NOMO-1 (cell line): ENCODE results near the gene KCNIP4.
"Not testable (repeated sequence)": the region's sequence is repeated elsewhere in the genome, so short reads cannot be mapped to it uniquely, and the experiment has no call there.

ENCODE experiments used
- DNase-seq, 2 experiments: peaks; one replicate each; lab custom pipeline; 2025; ENCODE audit not compliant: unreplicated experiment in 2 of 2; lab: John Stamatoyannopoulos, UW

Gene KCNIP4

DNA sequence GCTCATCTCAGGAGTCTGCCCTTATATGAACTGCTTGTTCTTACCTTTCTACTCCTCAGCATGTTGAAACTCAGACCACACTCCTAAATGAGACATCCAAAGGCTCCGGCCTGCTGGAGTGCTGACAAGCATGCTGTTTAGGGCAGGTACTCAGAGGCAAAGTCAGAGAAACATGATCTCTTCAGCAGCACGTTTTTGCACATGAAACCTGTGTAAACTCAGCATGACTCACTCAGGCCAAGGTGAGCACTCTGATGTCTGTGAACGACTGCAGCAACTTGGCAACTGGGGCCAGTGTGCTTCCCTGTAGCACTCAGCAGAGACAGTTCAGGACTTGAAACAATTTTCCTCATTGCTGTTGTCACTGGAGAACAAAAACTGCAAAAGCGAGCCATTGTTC lies 1138.8 kb downstream of the KCNIP4 start:
- DNase-seq = no peak

- no peak for DNase-seq
These were observed 1142.9 kb downstream of the KCNIP4 start for GRCh38 chr4:20805716-20806115.

DNA sequence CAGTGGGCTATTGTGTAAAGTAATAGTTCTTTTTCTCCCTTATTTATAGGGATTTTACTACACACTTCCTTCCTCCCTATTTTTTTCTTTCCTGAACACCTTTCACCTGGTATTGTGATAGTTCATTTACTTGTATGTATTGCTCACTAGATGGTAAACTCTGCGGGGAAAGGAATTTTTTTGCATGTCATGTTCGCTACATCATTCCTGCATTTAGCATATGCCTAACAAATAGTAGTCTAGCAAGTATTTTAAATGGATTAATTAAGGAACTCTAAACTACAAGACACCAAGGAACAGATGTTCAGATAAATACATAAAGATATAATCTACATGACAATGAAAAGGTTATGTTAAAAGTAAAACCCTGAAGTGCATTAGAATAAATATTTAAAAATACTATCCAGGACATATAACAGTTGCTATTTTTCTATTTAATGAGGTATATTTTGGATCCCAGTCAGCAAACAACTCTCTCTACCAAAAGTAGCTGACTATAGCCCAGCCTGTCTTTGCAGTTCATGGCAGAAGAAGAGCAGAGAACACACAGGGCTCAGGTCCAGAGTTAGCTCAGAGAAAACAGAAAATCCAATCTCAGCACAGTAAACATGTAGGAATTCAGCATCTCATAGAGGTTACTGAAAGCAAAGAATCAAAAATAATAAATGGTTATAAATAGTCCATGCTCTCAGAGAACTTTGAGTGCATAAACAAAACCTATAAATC lies 1160.5 kb downstream of the KCNIP4 start:
- no peak for DNase-seq

GRCh38 chr4:20783134-20783533 lies 1165.4 kb downstream of the KCNIP4 start:
- not testable (repeated sequence) for DNase-seq

GRCh38 chr4:20778896-20779295 lies 1169.7 kb downstream of the KCNIP4 start:
- no peak for DNase-seq

DNA sequence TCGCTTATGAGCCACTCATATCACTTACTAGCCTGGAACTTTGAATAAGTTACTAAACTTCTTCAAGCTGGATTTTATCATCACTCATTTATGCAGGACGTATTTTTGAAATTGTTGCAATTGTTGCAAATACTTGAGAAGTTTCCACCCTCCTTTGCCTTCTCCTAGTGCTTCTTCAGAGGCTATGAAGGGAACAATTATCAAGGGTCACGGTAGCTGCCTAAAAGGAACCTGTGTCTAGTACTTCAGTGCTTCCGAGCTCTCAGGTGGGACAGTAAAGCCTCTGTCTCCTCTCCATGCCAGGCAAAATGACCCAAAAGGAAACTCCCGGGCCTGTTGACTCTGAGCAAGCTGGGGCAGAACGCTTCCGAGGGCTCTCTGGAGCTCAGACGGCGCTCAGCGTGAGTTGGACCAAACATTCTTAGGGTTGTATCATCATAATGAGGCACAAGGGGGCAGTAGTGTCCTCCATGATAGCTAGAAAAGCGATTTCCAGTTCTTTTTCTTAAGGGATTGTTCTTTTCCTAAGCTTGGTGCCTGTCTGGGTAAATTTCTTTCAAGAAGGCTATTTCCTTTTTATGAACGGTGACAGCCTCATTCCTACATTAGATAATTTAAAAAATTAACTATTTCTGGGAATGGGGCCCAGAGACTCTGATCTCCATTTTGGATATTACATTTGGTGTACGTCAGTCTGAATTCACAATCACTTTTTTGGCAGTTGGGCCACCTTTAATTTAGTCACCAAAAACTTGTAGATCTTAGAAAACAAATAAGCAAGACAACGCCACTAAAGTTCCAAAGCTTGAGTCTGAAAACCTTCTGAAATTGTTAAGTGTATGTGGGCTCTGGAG lies 1175.2 kb downstream of the KCNIP4 start:
- peak; percentile 6 to 40 for DNase-seq

DNA sequence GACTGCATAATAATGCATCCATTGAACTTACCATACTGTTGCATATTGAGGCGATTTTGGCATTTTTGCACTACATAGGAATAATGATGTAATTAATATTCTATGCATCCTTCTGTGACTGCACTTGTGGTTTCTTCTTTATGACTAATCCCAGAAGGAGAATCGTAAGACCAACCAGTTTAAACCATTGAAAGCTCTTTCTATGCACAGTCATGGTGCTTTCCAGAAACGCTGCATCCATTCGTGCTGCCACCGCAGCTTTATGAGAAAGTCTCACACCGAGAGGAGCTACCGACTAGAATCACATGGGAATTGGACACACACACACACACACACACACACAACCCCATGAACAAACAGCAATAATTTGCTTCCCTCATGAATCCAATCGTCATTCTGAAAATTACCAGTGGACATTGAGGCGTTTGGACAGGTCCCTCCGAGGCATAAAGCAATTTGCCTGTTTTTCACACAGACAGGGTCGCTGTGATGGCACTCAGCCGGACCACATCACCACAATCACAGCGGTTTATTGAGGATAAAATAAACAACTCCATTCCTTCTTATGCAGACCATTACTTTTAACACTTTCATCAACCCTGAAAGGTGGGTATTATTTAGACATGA lies 1184.1 kb downstream of the KCNIP4 start:
- no peak for DNase-seq

DNA sequence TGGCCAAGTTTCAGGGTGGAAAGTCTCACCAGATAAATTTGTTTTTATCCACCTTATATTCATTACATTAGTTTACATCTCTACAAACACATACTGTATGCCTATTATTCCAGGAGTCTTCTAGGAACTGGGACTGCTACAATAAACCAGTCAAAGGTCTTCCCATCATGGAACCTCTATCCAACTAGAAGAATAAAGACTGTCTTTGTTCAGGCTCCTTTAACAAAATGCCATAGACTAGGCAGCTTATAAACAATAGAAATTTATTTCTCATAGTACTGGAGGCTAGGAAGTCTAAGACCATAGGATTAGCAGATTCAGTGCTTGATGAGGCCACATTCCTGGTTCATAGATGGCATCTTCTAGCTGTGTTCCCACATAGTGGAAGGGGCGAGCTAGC lies 1186.7 kb downstream of the KCNIP4 start:
- no peak for DNase-seq

DNA sequence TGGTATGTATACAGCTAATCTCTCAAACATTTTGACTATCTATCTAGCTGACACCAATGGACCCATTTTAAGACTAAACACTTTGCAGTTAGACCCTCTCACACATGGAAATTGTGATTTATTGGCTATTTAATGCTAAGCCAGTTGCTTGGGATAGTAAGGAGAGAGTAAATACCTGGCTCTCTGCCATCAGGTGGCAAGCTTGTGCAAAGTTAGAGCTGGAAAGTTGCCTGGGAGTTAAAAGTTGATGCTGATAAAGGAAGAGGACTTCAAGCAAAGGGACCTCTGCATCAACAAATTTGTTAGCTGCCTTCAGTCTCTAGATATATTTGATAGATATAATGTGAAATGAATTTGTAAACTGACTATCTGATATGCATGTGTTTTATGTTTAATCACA lies 1187.2 kb downstream of the KCNIP4 start:
- DNase-seq = no peak

- no peak for DNase-seq
These were observed 1188.5 kb downstream of the KCNIP4 start for GRCh38 chr4:20760053-20760452.

GRCh38 chr4:20754036-20754435 lies 1194.5 kb downstream of the KCNIP4 start:
- no peak for DNase-seq

DNA sequence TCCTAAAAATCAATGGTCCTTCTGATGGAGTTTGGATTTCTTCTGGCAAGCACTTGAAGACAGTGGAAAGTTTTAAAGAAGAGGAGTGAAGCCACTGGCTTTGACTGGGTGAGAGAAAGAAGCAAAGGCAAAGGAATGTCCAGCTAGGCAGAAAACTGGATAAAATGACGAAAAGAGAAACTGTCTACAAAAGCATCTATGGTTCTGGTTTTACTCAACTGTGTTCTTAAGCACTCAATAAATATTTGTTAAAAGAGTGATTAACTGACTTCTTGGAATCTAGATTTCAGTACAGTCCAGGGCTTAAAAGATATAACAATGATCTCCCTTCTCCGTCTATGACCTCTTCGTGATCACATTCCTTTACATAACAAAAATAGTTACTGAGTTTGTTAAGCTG lies 1195.9 kb downstream of the KCNIP4 start:
- no peak for DNase-seq

DNA sequence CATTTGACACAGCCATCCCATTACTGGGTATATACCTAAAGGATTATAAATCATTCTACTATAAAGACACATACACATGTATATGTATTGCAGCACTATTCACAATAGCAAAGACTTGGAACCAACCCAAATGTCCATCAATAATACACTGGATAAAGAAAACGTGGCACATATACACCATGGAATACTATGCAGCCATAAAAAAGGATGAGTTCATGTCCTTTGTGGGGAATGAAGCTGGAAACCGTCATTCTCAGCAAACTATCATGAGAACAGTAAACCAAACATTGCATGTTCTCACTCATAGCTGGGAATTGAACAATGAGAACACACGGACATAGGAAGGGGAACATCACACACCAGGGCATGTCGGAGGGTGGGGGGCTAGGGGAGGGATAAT lies 1202.6 kb downstream of the KCNIP4 start:
- DNase-seq = not testable (repeated sequence)

DNA sequence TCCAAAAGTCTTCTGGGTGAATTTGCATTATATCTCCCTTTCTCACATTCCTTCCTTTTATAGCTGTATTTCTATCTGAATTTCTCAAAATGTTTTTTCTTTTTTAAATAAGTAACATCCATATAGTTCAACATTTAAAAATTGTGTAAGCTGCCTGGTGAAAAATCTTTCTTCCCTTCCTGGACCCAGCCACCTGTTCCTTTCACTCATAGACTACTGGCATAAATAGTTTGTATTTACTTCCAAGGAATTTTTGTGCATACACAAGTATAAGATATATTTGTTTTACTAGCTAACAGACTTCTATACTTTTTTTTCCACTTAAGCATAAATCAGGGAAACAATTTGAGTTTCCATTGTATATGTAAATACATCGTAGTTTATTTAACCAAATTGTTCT lies 1212.6 kb downstream of the KCNIP4 start:
- DNase-seq = no peak

GRCh38 chr4:20724915-20725314 lies 1223.7 kb downstream of the KCNIP4 start:
- no peak for DNase-seq

DNA sequence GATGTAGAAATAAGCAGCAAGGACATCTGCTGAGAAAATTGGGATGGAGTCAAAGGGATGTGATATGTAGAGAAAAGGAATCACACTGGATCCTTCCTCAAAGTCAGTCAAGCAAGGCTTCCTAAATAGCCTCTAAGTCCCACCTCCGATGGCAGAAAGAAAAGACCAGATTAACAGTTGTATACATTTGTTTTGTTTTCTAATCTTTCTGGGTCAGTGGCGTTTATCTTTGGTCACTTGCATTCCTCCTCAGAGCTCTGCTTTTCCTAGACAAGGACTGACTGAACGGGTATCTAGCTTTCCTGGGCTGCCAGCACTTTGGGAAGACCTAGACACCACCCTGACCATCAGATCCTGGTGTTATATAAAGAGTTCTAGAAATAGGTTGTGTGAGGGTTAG lies 1225.1 kb downstream of the KCNIP4 start:
- DNase-seq = no peak

DNA sequence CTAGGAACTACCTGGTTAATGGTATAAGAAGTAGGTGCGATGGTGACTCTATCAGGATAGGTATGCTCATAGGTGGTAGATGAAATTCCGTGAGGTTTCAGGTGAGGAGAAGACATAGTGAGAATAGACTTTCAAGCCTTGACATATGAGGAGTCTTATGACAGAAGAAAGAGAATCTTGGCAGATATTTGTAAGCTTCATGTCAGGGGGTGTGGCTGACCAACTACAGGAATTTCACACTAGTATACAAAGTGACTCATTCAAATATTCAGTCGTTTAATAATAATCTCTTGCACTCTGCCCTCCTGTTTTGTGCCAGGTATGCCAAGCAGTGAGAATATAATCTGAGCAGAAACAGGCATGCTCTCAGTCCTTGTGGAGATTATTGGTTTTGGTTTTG lies 1225.6 kb downstream of the KCNIP4 start:
- DNase-seq = no peak

GRCh38 chr4:20711335-20711734 lies 1237.2 kb downstream of the KCNIP4 start:
- DNase-seq = no peak

DNA sequence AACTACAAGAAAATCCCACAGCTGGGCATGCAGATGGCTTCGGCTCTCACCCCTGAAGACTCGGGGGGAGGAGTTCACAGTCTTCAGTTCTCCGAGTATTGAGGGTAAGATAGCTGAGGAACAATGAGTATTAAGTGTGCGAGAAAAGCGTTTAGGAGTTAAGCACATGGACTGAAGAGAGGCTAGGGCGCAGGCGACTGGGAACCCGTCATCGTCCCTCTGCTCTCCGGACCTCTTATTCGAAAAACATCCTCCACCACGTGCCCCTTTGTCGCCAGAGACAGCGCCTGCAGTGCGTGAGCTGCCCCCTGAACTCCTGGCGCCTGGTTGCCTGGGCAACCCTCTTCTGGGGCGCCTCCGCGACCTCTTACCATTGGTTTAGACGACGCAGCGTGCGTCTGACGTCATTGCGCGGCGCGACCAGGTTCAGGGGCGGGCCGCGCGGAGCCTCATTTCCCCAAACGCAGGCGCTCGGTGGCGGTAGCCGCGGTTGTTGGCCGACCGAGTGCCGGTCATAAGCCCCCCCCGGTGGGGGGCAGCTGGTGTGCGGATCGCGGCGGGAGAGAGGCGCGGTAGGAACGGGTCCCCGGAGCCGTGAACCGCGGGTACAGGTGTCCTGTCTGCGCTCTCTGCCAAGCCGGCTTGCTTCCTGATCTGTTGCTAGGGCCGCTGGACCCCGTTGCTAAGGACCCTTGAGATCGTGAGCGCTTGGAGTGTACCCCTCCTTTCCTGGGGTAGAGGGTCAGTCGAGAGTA lies 1248.4 kb downstream of the KCNIP4 start, which contains the start of gene PACRGL:
TSS of gene PACRGL (plus strand) at position 452 of the 755 bp plus-strand sequence. CDS start 4,024 bp downstream, outside the sequence.
- peak; percentile 94 to 96 for DNase-seq

DNA sequence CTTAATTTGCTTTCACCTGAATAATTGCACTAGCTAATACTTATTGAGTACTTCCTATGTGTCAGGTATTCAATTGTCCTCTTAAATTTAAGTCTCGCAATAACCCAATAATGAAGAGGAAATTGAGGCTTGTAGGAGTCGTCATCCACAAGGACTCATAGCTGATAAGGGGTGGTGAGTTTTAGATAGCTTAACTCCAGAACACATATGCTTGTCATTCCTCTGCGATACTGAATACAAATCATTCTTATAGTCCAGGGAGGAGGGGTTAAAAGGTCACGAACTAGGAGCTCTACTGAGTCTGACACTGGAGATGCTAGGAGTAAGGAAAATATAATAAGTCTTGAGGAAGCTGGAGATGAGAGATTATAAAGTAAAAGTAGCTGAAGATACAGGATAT lies 1249.8 kb downstream of the KCNIP4 start:
- no peak for DNase-seq

DNA sequence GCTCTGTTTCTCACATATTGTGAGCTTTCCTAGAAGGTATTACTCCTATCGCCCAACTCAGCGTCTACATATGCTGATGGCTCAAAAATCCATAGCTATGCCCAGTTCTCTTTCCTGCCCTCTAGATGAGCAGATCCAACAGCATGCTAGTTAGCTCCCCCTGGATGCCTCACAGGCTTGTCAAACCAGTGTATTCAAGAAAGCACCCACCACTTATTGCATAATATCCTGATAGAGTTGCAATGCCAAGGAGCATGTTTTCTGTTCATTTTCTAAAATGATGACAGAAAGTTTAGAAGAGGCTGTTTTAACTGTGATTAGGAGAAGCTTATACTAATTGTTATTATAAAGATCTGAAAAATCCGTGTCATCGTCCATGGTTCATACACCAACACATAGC lies 1250.2 kb downstream of the KCNIP4 start:
- peak; percentile 6 to 12 for DNase-seq
